Measurements from ENCODE around the gene TFCP2L1. TPM values are rescaled to one million over a fixed set of nuclear protein-coding genes. Genes with fewer than 3 reads are reported as not detected.

TFCP2L1 gene, protein sequence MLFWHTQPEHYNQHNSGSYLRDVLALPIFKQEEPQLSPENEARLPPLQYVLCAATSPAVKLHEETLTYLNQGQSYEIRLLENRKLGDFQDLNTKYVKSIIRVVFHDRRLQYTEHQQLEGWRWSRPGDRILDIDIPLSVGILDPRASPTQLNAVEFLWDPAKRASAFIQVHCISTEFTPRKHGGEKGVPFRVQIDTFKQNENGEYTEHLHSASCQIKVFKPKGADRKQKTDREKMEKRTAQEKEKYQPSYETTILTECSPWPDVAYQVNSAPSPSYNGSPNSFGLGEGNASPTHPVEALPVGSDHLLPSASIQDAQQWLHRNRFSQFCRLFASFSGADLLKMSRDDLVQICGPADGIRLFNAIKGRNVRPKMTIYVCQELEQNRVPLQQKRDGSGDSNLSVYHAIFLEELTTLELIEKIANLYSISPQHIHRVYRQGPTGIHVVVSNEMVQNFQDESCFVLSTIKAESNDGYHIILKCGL
- total RNA-seq (2022; extraction: Qiagen RNA extraction), result 18.4 to 26.2 TPM (median 22.4 TPM) in 5 replicates

DNA sequence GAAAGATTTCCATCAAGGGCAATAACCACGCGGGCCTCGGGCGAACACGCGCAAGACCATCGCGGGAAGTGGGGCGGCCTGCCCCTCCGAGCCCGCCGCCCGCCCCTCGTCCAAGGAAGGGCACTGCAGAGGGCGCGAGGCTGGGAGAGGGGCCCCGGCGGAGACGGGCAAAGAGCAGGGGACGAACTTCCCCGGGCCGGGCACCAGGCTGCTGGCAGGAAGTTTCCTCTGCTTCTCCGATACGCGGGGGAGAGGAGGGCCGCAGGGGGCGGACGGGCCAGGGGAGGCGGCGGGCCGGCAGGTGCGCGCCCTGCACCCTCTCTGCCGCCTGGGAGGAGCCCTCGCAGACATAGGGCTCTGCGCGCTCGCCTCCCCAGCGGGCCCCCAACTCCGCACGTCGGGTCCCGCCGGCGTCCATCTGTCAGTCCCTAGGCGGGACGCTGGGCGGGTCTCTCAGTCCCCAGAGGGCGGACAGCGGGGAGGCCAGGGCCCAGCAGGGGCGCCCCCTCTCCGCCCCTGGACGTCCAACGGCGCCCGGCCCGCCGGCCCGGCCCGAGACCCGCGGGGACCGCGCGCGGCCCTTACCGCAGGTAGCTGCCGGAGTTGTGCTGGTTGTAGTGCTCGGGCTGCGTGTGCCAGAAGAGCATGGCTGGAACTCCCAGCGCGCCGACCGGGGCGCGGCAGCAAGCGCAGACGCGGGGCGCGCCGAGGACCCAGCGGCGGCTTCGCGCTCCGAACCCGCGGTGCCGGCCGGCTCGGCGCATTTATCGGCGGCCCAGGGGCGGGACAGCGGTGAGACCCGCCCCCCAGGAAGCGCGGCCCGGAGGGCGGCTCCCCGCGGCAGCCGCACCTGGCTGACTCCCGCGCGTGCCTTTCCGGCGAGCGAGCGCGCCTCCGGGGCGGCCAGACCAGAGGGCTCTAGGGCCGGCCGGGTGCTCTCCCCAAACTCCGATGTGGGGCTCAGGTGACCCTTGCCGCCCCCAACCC lies at the start of gene TFCP2L1:
Gene TFCP2L1, minus strand, starts transcription at position 740 of the 987 bp plus-strand sequence. Its CDS starts 93 bp downstream, at position 647.

Other genes starting within 250 kb of the TFCP2L1 start
- gene RNU4ATAC, start 245.7 kb upstream of the TFCP2L1 start, total RNA-seq (2022; extraction: Qiagen RNA extraction), result not detected in 5 replicates

All from A549 treated with Hydrocortisone at 1 μM for 4 hours (cell line).